Neural cell (in vitro differentiated cells): ENCODE data around the gene SLC41A1.

Source experiments
- POLR2AphosphoS5 ChIP-seq: IDR thresholded peaks from 2 replicates; pipeline ENCODE4 v1.6.1; 2012
- TF ChIP-seq, protein P1 (sequence below): IDR thresholded peaks from 2 replicates; pipeline ENCODE4 v1.6.1; 2012; ENCODE audit warnings: borderline replicate concordance

DNA sequence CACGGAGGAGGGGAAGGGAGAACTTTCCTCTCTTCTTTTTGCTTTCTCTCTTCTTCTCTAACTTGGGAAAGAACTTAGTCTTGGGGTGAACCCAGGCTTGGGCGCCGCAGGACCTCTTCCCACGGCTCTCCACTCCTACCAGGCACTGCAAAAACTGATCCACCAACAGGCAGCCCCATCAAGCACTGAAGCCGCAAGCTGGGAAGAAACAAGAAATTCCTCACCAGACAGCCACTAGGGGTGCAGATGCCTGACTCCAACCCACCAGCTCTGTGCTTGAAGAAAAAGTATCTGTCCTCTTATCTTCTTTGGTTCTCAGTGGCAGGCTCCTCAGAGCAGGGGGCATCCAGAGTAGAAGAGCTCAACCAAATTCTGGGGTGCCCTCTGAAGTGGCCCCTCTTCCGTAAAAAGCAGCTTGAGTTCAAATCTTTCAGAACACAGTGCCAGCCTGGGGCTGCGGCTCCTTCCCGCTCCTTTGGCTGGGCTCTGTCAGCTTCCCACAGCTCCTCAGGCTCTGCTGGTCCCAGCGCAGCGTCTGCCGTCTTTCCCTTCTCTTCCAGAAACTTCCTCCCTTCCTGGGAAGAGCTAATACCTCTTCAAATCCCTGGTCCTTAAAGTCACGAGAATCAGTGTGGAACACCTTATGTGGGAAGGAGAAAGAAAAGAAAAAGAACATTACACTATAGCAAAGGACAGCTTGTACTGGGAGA, 2.4 kb downstream of the SLC41A1 start:
- TF ChIP-seq, protein P1, sequence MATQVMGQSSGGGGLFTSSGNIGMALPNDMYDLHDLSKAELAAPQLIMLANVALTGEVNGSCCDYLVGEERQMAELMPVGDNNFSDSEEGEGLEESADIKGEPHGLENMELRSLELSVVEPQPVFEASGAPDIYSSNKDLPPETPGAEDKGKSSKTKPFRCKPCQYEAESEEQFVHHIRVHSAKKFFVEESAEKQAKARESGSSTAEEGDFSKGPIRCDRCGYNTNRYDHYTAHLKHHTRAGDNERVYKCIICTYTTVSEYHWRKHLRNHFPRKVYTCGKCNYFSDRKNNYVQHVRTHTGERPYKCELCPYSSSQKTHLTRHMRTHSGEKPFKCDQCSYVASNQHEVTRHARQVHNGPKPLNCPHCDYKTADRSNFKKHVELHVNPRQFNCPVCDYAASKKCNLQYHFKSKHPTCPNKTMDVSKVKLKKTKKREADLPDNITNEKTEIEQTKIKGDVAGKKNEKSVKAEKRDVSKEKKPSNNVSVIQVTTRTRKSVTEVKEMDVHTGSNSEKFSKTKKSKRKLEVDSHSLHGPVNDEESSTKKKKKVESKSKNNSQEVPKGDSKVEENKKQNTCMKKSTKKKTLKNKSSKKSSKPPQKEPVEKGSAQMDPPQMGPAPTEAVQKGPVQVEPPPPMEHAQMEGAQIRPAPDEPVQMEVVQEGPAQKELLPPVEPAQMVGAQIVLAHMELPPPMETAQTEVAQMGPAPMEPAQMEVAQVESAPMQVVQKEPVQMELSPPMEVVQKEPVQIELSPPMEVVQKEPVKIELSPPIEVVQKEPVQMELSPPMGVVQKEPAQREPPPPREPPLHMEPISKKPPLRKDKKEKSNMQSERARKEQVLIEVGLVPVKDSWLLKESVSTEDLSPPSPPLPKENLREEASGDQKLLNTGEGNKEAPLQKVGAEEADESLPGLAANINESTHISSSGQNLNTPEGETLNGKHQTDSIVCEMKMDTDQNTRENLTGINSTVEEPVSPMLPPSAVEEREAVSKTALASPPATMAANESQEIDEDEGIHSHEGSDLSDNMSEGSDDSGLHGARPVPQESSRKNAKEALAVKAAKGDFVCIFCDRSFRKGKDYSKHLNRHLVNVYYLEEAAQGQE: no peak
- no peak for TF ChIP-seq POLR2AphosphoS5
